Measurements from ENCODE around the gene PCK2.

PCK2 gene

GRCh38 chr14:24066496-24067132 lies 27.5 kb upstream of the PCK2 start:
- Histone ChIP-seq H3K4me3 (ENCODE audit: low read length in 2 of 2) (no peak overlapping the region), H2AK5ac (ENCODE audit: low read depth, low read length) (no peak overlapping the region), H2BK120ac (ENCODE audit: low read depth, low read length) (no peak overlapping the region), H3K4me2 (ENCODE audit: insufficient read depth, low read length, poor library complexity, severe bottlenecking) (no peak overlapping the region), H2AFZ (ENCODE audit: low read length) (no peak overlapping the region), H3K23ac (ENCODE audit: low read depth, low read length, poor library complexity) (no peak overlapping the region), H3K18ac (ENCODE audit: low read length) (no peak overlapping the region), H2BK12ac (ENCODE audit: low read length) (no peak overlapping the region), H4K91ac (ENCODE audit: low read depth, low read length, poor library complexity) (no peak overlapping the region), H4K8ac (ENCODE audit: low read depth, low read length) (no peak overlapping the region), H3K27me3 (ENCODE audit: control insufficient read depth in 3 of 3, insufficient read depth in 3 of 3, low read depth in 1 of 3, low read length in 3 of 3) (peaks cover 0 to 17% (median 0%) of the 10 kb centered on the region in 3 experiments), H3K27ac (replicated peaks; ENCODE audit: low read length) (no peak overlapping the region), H2BK5ac (ENCODE audit: low read length) (no peak overlapping the region), H3K9me3 (replicated peaks in 1 of 2; ENCODE audit: control insufficient read depth in 2 of 2, insufficient read depth in 1 of 2, low read depth in 1 of 2, low read length in 2 of 2) (no peaks in the 10 kb centered on the region), H3K79me1 (ENCODE audit: low read depth, low read length) (no peaks in the 10 kb centered on the region), H3K4me1 (ENCODE audit: control insufficient read depth in 2 of 2, insufficient read depth in 1 of 2, low read depth in 1 of 2, low read length in 2 of 2) (no peaks in the 10 kb centered on the region), H3K14ac (ENCODE audit: low read length) (no peak overlapping the region), H3K4ac (ENCODE audit: low read length) (no peak overlapping the region), H3K9ac (ENCODE audit: low read depth, low read length, poor library complexity) (no peak overlapping the region), H3K36me3 (replicated peaks in 1 of 2; ENCODE audit: control insufficient read depth in 2 of 2, insufficient read depth in 2 of 2, low read length in 2 of 2) (no peaks in the 10 kb centered on the region), H2BK15ac (ENCODE audit: low read length) (no peak overlapping the region)
- no peak for DNase-seq (ENCODE audit: low spot score)
- no CpG with 5 or more reads among the region's 8 CpGs for WGBS, 2 donors (ENCODE audit: extremely low coverage in 2 of 2, insufficient read length in 2 of 2, insufficient replicate concordance in 1 of 2)

- no CpG with 5 or more reads among the region's 12 CpGs for WGBS, 2 donors (ENCODE audit: extremely low coverage in 2 of 2, insufficient read length in 2 of 2, insufficient replicate concordance in 1 of 2)
- no peak overlapping the region for H3K4me2 ChIP-seq (ENCODE audit: insufficient read depth, low read length, poor library complexity, severe bottlenecking)
- H2BK120ac ChIP-seq (ENCODE audit: low read depth, low read length), result no peak overlapping the region
- peak overlapping the region; percentile 31 for H3K9ac ChIP-seq (ENCODE audit: low read depth, low read length, poor library complexity)
- no peak overlapping the region for H3K4me3 ChIP-seq (ENCODE audit: low read length in 2 of 2)
- H3K4me1 ChIP-seq (ENCODE audit: control insufficient read depth in 2 of 2, insufficient read depth in 1 of 2, low read depth in 1 of 2, low read length in 2 of 2), result peaks cover 0 to under 1% of the 10 kb centered on the region in 2 donors
- peak overlapping the region; percentile 45 for H2BK15ac ChIP-seq (ENCODE audit: low read length)
- H3K23ac ChIP-seq (ENCODE audit: low read depth, low read length, poor library complexity), result no peak overlapping the region
- no peaks in the 10 kb centered on the region for H3K79me1 ChIP-seq (ENCODE audit: low read depth, low read length)
- no peaks in the 10 kb centered on the region for H3K36me3 ChIP-seq (replicated peaks in 1 of 2; ENCODE audit: control insufficient read depth in 2 of 2, insufficient read depth in 2 of 2, low read length in 2 of 2)
- no peak overlapping the region for H2BK12ac ChIP-seq (ENCODE audit: low read length)
- peaks cover 0 to 17% (median 0%) of the 10 kb centered on the region in 3 experiments for H3K27me3 ChIP-seq (ENCODE audit: control insufficient read depth in 3 of 3, insufficient read depth in 3 of 3, low read depth in 1 of 3, low read length in 3 of 3)
- H3K4ac ChIP-seq (ENCODE audit: low read length), result no peak overlapping the region
- H3K18ac ChIP-seq (ENCODE audit: low read length), result no peak overlapping the region
- no peak overlapping the region for H2AFZ ChIP-seq (ENCODE audit: low read length)
- no peak overlapping the region for H3K14ac ChIP-seq (ENCODE audit: low read length)
- H3K27ac ChIP-seq (replicated peaks; ENCODE audit: low read length), result no peak overlapping the region
- no peak overlapping the region for H2BK5ac ChIP-seq (ENCODE audit: low read length)
- no peak overlapping the region for H4K8ac ChIP-seq (ENCODE audit: low read depth, low read length)
- no peak for DNase-seq (ENCODE audit: low spot score)
- peak overlapping the region; percentile 14 for H2AK5ac ChIP-seq (ENCODE audit: low read depth, low read length)
- no peak overlapping the region for H4K91ac ChIP-seq (ENCODE audit: low read depth, low read length, poor library complexity)
- no peaks in the 10 kb centered on the region for H3K9me3 ChIP-seq (replicated peaks in 1 of 2; ENCODE audit: control insufficient read depth in 2 of 2, insufficient read depth in 1 of 2, low read depth in 1 of 2, low read length in 2 of 2)
These were observed 26.7 kb upstream of the PCK2 start for GRCh38 chr14:24067133-24068082.

- Histone ChIP-seq H3K27me3 (ENCODE audit: control insufficient read depth in 3 of 3, insufficient read depth in 3 of 3, low read depth in 1 of 3, low read length in 3 of 3) (peaks cover 0 to 23% (median 0%) of the 10 kb centered on the region in 3 experiments), H2AFZ (ENCODE audit: low read length) (no peak overlapping the region), H3K9ac (ENCODE audit: low read depth, low read length, poor library complexity) (peak overlapping the region; percentile 13), H3K9me3 (replicated peaks in 1 of 2; ENCODE audit: control insufficient read depth in 2 of 2, insufficient read depth in 1 of 2, low read depth in 1 of 2, low read length in 2 of 2) (no peaks in the 10 kb centered on the region), H3K36me3 (replicated peaks in 1 of 2; ENCODE audit: control insufficient read depth in 2 of 2, insufficient read depth in 2 of 2, low read length in 2 of 2) (no peaks in the 10 kb centered on the region), H3K18ac (ENCODE audit: low read length) (peak overlapping the region; percentile 39), H3K4me3 (ENCODE audit: low read length in 2 of 2) (no peak overlapping the region), H4K8ac (ENCODE audit: low read depth, low read length) (no peak overlapping the region), H2BK120ac (ENCODE audit: low read depth, low read length) (no peak overlapping the region), H3K4ac (ENCODE audit: low read length) (no peak overlapping the region), H3K79me1 (ENCODE audit: low read depth, low read length) (no peaks in the 10 kb centered on the region), H3K23ac (ENCODE audit: low read depth, low read length, poor library complexity) (no peak overlapping the region), H3K4me1 (ENCODE audit: control insufficient read depth in 2 of 2, insufficient read depth in 1 of 2, low read depth in 1 of 2, low read length in 2 of 2) (peaks cover 0 to 2% of the 10 kb centered on the region in 2 donors), H2AK5ac (ENCODE audit: low read depth, low read length) (no peak overlapping the region), H3K27ac (replicated peaks; ENCODE audit: low read length) (no peak overlapping the region), H3K14ac (ENCODE audit: low read length) (no peak overlapping the region), H2BK5ac (ENCODE audit: low read length) (no peak overlapping the region), H2BK15ac (ENCODE audit: low read length) (no peak overlapping the region), H2BK12ac (ENCODE audit: low read length) (no peak overlapping the region), H4K91ac (ENCODE audit: low read depth, low read length, poor library complexity) (no peak overlapping the region), H3K4me2 (ENCODE audit: insufficient read depth, low read length, poor library complexity, severe bottlenecking) (no peak overlapping the region)
- no CpG with 5 or more reads among the region's 10 CpGs for WGBS, 2 donors (ENCODE audit: extremely low coverage in 2 of 2, insufficient read length in 2 of 2, insufficient replicate concordance in 1 of 2)
- DNase-seq (ENCODE audit: low spot score), result no peak
These were observed 25.2 kb upstream of the PCK2 start for GRCh38 chr14:24068711-24069410.

- Histone ChIP-seq H4K91ac (ENCODE audit: low read depth, low read length, poor library complexity) (no peak overlapping the region), H3K27ac (replicated peaks; ENCODE audit: low read length) (no peak overlapping the region), H3K27me3 (ENCODE audit: control insufficient read depth in 3 of 3, insufficient read depth in 3 of 3, low read depth in 1 of 3, low read length in 3 of 3) (peaks cover 0 to 26% (median 0%) of the 10 kb centered on the region in 3 experiments), H2BK12ac (ENCODE audit: low read length) (no peak overlapping the region), H2AFZ (ENCODE audit: low read length) (no peak overlapping the region), H2BK15ac (ENCODE audit: low read length) (no peak overlapping the region), H3K4me3 (ENCODE audit: low read length in 2 of 2) (no peak overlapping the region), H2BK5ac (ENCODE audit: low read length) (no peak overlapping the region), H3K18ac (ENCODE audit: low read length) (no peak overlapping the region), H3K23ac (ENCODE audit: low read depth, low read length, poor library complexity) (no peak overlapping the region), H3K4ac (ENCODE audit: low read length) (no peak overlapping the region), H3K9ac (ENCODE audit: low read depth, low read length, poor library complexity) (no peak overlapping the region), H3K14ac (ENCODE audit: low read length) (no peak overlapping the region), H2BK120ac (ENCODE audit: low read depth, low read length) (no peak overlapping the region), H2AK5ac (ENCODE audit: low read depth, low read length) (no peak overlapping the region), H3K79me1 (ENCODE audit: low read depth, low read length) (no peaks in the 10 kb centered on the region), H3K9me3 (replicated peaks in 1 of 2; ENCODE audit: control insufficient read depth in 2 of 2, insufficient read depth in 1 of 2, low read depth in 1 of 2, low read length in 2 of 2) (no peaks in the 10 kb centered on the region), H3K36me3 (replicated peaks in 1 of 2; ENCODE audit: control insufficient read depth in 2 of 2, insufficient read depth in 2 of 2, low read length in 2 of 2) (no peaks in the 10 kb centered on the region), H4K8ac (ENCODE audit: low read depth, low read length) (no peak overlapping the region), H3K4me1 (ENCODE audit: control insufficient read depth in 2 of 2, insufficient read depth in 1 of 2, low read depth in 1 of 2, low read length in 2 of 2) (peaks cover 0 to 2% of the 10 kb centered on the region in 2 donors), H3K4me2 (ENCODE audit: insufficient read depth, low read length, poor library complexity, severe bottlenecking) (no peak overlapping the region)
- no peak for DNase-seq (ENCODE audit: low spot score)
- WGBS, 2 donors (ENCODE audit: extremely low coverage in 2 of 2, insufficient read length in 2 of 2, insufficient replicate concordance in 1 of 2), result no CpG with 5 or more reads among the region's 6 CpGs
These were observed 24.7 kb upstream of the PCK2 start for GRCh38 chr14:24069411-24069735.

All from neuronal stem cell (in vitro differentiated cells).